BE2C (cell line): ENCODE data around the gene NAALADL1. TPM values are rescaled to one million over a fixed set of nuclear protein-coding genes. Genes with fewer than 3 reads are reported as not detected.

Source experiments
- DNase-seq: peaks from one replicate; pipeline ENCODE4 v3.0.0-alpha.2; 2020
- H3K27me3 ChIP-seq: fragments of 250-450 bp; sonication (Bioruptor Pico); 2 replicates; pipeline ENCODE4 v1.5.1; 2020; ENCODE audit warnings: mild to moderate bottlenecking
- H3K36me3 ChIP-seq: fragments of 250-450 bp; sonication (Bioruptor Pico); 2 replicates; pipeline ENCODE4 v1.5.1; 2020; ENCODE audit warnings: mild to moderate bottlenecking
- H3K4me1 ChIP-seq: fragments of 250-450 bp; sonication (Bioruptor Pico); 2 replicates; pipeline ENCODE4 v1.5.1; 2020
- H3K4me3 ChIP-seq: 2 replicates; pipeline ENCODE4 v1.5.1; 2011; ENCODE audit warnings: low read depth, low read length
- H3K9me3 ChIP-seq: fragments of 250-450 bp; sonication (Bioruptor Pico); 2 replicates; pipeline ENCODE4 v1.5.1; 2020
- CTCF ChIP-seq: IDR thresholded peaks from 2 replicates; pipeline ENCODE4 v1.5.1; 2012; ENCODE audit warnings: mild to moderate bottlenecking, low read depth, low read length
- polyA plus RNA-seq: library from polyadenylated mRNA; unstranded; fragments of >200 nt; gene quantifications from one replicate; pipeline ENCODE4 v1.2.1, GENCODE V29; 2012; ENCODE audit warnings: low read depth, missing spikeins; ENCODE audit not compliant: insufficient read length, insufficient read depth

The NAALADL1 gene
- polyA plus RNA-seq: not detected

- Histone ChIP-seq H3K36me3 (no peaks in the 10 kb centered on the region), H3K9me3 (no peaks in the 10 kb centered on the region), H3K4me3 (no peak within 1 kb of the TSS), H3K27me3 (no peaks in the 10 kb centered on the region), H3K4me1 (no peaks in the 10 kb centered on the region)
- no peak for DNase-seq
- no peak for TF ChIP-seq CTCF
Observed at GRCh38 chr11:65058419-65059054, at the start of gene NAALADL1. Gene NAALADL1, minus strand, starts transcription at chr11:65058553. Its CDS starts 32 bp downstream, at chr11:65058521.

- no peak for TF ChIP-seq CTCF
- Histone ChIP-seq H3K4me3 (no peak overlapping the region), H3K9me3 (no peaks in the 10 kb centered on the region), H3K27me3 (no peaks in the 10 kb centered on the region), H3K4me1 (peaks cover 5% of the 10 kb centered on the region), H3K36me3 (peaks cover 5% of the 10 kb centered on the region)
- DNase-seq: no peak
Observed at GRCh38 chr11:65107751-65108468, 49.6 kb upstream of the NAALADL1 start.

- DNase-seq: no peak
- H3K9me3 ChIP-seq: no peaks in the 10 kb centered on the region
- H3K4me3 ChIP-seq: no peak overlapping the region
- TF ChIP-seq CTCF: no peak
- peaks cover 5% of the 10 kb centered on the region for H3K4me1 ChIP-seq
- no peaks in the 10 kb centered on the region for H3K27me3 ChIP-seq
- peaks cover 5% of the 10 kb centered on the region for H3K36me3 ChIP-seq
Observed at GRCh38 chr11:65107078-65107477, 48.7 kb upstream of the NAALADL1 start.

GRCh38 chr11:65104628-65105027 lies 46.3 kb upstream of the NAALADL1 start:
- peaks cover 3% of the 10 kb centered on the region for H3K36me3 ChIP-seq
- no peaks in the 10 kb centered on the region for H3K9me3 ChIP-seq
- TF ChIP-seq CTCF: no peak
- no peak for DNase-seq
- H3K27me3 ChIP-seq: no peaks in the 10 kb centered on the region
- no peaks in the 10 kb centered on the region for H3K4me1 ChIP-seq
- H3K4me3 ChIP-seq: no peak overlapping the region

GRCh38 chr11:65103476-65103875 lies 45.1 kb upstream of the NAALADL1 start:
- Histone ChIP-seq H3K4me3 (no peak overlapping the region), H3K4me1 (no peaks in the 10 kb centered on the region), H3K9me3 (no peaks in the 10 kb centered on the region), H3K36me3 (no peaks in the 10 kb centered on the region), H3K27me3 (no peaks in the 10 kb centered on the region)
- no peak for DNase-seq
- TF ChIP-seq CTCF: no peak
